ENCODE data around the gene IER2.

Gene IER2

GRCh38 chr19:13150187-13150930 is at the start of gene IER2, which contains the start of gene STX10:
TSS of gene IER2 (plus strand) at chr19:13150411. CDS start at chr19:13153187, 2,776 bp downstream.
TSS of gene STX10 (minus strand) at chr19:13150375. CDS start at chr19:13150173, 202 bp downstream.
- DNase-seq: peak; percentile 67

- no peak for DNase-seq
These were observed 49.2 kb upstream of the IER2 start for GRCh38 chr19:13100841-13101589.

GRCh38 chr19:13101590-13102415 is 48.4 kb upstream of the IER2 start:
- no peak for DNase-seq

GRCh38 chr19:13102416-13102665 is 47.9 kb upstream of the IER2 start:
- DNase-seq: no peak

GRCh38 chr19:13102666-13103580 is 47.3 kb upstream of the IER2 start, which contains the start of gene LYL1:
TSS of gene LYL1 (minus strand) at chr19:13102858. CDS start at chr19:13101171, 1,687 bp downstream.
- no peak for DNase-seq

DNA sequence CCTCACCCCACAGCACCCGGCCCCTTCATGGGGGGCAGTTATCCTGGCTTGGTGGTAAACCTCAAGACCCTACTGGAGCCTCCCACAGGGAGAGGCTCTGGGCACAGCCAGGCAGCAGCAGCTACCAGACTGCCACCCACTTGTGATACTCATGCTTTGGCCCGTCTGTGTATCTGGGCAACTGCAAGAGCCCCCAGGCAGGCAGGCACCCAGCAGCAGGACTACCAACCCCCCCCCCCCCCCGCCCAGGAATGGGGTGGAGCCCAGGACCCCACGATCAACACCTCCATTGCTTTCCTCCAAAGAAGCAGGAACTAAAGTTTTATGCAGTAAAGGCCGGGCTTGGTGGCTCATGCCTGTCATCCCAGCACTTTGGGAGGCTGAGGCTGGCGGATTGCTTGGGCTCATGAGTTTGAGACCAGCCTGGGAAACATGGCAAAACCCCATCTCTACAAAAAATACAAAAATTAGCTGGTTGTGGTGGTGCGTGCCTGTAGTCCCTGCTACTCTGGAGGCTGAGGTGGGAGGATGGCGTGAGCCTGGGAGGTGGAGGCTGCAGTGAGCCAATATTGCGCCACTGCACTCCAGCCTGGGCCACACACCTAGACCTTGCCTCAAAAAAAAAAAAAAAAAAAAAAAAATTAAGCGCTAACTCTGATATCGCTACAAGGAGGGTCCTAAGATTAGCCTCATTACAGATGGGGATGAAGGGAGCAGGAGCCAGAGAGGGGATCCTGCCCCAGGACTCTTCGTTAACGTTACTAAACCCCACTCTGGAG is 46.4 kb upstream of the IER2 start:
- no peak for DNase-seq

DNA sequence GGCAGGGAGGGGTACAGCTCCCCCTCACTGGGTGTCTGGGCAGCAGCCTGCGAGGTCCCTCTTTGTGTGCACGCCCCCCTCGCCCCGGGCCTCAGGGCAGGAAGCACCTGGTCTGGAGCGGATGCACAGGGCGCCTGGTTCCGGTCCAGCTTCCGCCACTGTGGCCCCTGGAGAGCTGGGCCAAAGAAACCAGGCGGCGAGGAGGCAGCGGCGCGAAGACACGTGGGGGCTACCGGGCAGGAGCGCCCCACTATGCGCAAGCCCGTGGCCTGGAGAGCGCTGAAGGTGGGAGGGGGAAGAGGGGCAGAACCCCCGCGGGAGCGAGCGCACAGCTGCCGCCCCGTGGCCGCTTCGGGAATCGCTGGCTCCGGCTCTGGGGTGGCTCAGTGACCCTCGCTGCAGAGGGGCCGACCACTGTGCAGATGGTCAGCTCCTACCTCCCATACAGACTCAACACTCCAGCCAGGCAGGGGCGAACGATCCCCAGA is 45.8 kb upstream of the IER2 start:
- no peak for DNase-seq

- DNase-seq: no peak
These were observed 45.1 kb upstream of the IER2 start for GRCh38 chr19:13104848-13105711.

- DNase-seq: no peak
These were observed 40.7 kb upstream of the IER2 start for GRCh38 chr19:13109361-13110098.

DNA sequence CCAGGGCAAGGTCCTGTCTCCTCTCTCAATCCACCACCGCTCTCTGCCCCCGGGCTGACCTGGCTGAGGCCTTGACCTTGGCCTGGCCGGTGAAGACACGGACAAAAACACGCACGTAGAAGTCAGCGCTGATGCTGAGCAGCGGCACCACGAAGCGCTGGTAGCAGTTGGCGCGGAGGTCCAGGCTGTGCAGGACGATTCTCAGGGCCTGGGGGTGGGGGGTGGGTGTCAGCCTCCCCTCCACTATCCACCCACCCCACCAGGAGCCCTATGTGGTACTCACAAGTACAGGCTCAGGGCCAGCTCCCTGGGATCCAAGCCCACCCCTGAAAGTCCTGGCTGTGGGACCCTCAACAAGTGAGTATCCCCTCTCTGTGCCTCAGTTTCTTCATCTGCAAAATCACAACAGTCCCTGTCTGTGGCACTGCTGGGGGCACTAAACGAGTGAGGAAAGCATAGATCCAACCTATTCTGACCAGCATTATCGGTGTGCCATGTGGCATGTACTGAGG is 40.1 kb upstream of the IER2 start:
- DNase-seq: no peak

GRCh38 chr19:13112555-13112954 is 37.7 kb upstream of the IER2 start:
- no peak for DNase-seq

DNA sequence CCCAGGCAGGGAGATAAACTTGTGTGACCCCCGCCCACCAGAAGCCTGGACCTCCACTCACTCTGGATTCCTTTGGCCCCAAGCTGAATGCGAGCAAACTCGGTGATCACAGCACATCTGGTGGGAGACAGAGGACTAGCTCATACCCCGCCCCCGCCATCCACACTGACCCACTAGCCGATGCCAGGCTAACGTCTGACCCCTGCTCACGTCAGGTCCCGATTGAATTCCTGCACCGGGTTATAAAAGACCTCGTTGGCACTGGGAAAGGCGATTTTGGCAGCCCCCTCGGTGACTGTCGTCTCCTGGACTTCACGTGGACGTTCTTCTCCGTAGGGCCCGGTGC is 34.3 kb upstream of the IER2 start:
- no peak for DNase-seq

DNA sequence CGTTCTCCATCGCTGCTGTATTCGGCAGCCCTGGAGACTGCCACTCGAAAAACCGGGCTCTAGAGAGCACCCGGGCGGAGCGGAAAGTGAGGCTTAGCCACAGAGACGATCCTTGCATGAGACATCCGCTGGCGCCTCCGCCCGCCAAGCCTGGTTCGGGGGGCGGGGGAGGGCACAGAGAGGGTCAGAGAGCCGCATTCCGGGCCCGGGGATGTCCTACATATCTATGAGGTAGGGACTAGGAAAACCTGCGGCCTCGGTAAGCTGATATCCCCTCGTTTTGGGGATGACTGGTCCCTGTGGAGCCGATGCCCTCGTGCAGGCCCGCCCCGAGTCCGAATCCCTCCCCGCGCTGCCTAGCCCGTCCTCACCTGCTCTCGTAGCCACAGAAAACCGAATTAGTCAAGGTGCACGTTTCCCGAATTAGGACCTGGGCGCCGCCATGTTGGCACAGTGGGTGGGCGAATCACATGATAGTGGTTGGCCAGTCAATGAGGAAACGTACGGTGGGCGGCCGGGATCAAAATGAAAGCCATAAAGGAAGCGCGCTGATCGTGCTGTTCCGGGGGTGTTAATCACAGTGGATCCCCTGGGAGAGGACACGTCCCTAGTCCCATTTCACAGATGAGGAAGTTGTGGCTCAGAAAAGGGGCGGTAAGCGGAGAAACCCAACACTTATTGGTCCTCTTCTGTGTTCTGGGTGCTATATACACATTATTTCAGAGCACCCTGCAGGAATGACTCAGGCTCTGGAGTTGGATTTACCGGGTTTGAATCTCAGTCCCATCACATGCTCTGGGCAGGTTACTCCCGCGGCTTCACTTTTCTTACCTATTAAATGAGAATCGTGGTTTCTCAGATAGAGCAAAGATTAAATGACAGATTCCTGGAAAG is 33.7 kb upstream of the IER2 start, which contains the start of gene TRMT1:
Gene TRMT1 (minus strand): TSS at position 459 of the 894 bp plus-strand sequence. CDS start 341 bp downstream, at position 118.
- DNase-seq: peak; percentile 69

DNA sequence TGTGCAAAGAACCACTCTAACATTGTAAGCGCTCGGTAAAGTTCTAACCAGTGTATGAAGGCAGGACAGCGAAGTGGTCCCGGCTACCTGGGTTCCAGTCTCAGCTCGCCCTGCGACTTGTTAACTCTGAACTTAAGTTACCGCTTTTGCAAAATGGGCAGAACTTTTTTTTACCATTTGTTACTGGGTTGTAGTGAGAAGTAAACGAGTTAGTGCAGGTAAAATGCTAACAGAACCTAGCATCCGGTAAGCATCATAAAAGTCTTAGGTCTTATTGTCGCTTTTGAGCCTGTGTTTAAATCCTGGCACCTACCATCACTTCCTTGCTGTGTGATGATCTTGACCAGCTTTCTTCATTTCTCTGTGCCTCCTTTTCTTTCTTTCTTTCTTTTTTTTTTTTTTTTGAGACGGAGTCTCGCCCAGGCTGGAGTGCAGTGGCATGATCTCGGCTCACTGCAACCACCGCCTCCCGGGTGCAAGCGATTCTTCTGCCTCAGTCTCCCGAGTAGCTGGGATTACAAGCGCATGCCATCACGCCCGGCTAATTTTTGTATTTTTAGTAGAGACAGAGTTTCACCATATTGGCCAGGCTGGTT is 32.9 kb upstream of the IER2 start:
- no peak for DNase-seq

- DNase-seq: peak; percentile 69
These were observed 32.3 kb upstream of the IER2 start, which contains the start of gene NACC1 for GRCh38 chr19:13117772-13118423. TSS of gene NACC1 (plus strand) at chr19:13118264. CDS start at chr19:13135208, 16,944 bp downstream.

GRCh38 chr19:13118424-13119193 is 31.6 kb upstream of the IER2 start:
- no peak for DNase-seq

All from NCI-H1436 treated with DMSO at 0.1 percent for 48 hours (cell line).